Stimulated activated naive B cell treated with anti-CD40 and anti-IgM and Interleukin-4, amounts not matched to agents 10 μg/mL and 1 μg/mL and 100 μg/mL, for 72 hours (primary cell): ENCODE data around the gene QSOX2.
"Not testable (repeated sequence)": the region's sequence is repeated elsewhere in the genome, so short reads cannot be mapped to it uniquely, and the experiment has no call there.

Experiments used
- ATAC-seq, 2 donors: fragments of 150-1000 bp; cut with Tn5 transposase; replicated peaks; 2 replicates each; pipeline ENCODE4 v1.10.0; 2021; ENCODE audit warnings: moderate library complexity in 1 of 2
- DNase-seq: peaks from one replicate; pipeline ENCODE4 v3.0.0; 2021
- H3K27ac Mint-ChIP-seq: one replicate; pipeline ENCODE4 v1.8.0; 2022; ENCODE audit warnings: mild to moderate bottlenecking, mixed read lengths
- H3K27me3 Mint-ChIP-seq, 2 donors: one replicate each; pipeline ENCODE4 v1.8.0; 2022; ENCODE audit warnings: mixed read lengths in 2 of 2
- H3K36me3 Mint-ChIP-seq, 2 donors: one replicate each; pipeline ENCODE4 v1.8.0; 2022; ENCODE audit warnings: mixed read lengths in 2 of 2, mild to moderate bottlenecking in 1 of 2
- H3K4me1 Mint-ChIP-seq, 2 donors: one replicate each; pipeline ENCODE4 v1.8.0; 2022; ENCODE audit warnings: mixed read lengths in 2 of 2, mild to moderate bottlenecking in 1 of 2
- H3K4me3 Mint-ChIP-seq, 2 donors: one replicate each; pipeline ENCODE4 v1.8.0; 2022; ENCODE audit warnings: mild to moderate bottlenecking in 2 of 2, mixed read lengths in 2 of 2, moderate library complexity in 1 of 2
- H3K9me3 Mint-ChIP-seq, 2 donors: one replicate each; pipeline ENCODE4 v1.8.0; 2022; ENCODE audit warnings: mixed read lengths in 2 of 2, mild to moderate bottlenecking in 1 of 2

QSOX2 gene

DNA sequence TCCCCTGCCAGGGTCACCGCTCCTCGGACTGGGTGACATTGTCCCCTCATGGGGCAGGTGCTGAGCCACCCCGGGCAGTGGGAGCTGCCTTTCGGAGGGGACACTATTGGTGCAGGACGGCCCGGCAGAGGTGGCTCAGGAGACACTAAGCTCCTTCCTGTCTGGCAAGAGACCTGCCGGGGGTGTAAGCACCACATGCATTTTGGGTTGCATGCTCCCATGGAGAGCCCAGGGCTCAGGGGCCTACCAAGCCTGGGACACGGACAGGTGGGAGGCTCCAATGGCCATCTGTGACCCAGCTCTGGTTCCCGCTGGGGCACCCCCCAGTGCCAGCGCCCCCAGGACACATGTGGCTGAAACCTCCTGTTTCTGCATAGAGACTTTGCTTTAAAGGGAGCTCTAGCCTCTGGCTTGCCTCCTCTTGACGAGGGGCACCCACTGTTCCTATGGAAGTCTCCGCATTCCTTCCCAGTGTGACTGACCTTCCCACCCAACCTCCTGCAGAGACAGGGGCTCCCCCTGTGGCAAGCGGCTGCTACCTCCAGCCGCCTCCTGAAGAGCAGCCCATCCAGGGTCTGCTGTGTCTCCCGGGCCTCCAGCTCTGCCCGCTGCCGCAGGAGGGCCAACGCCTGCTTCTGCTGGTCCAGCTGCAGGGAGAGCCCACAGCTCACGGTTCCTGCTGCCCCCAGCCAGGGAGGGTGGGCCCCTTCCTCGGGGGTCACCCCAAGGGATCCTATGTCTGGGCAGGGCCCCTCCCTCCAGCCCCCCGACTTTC lies 30.2 kb upstream of the QSOX2 start:
- H3K36me3 Mint-ChIP-seq: no peaks in the 10 kb centered on the region
- no peak overlapping the region for H3K4me3 Mint-ChIP-seq
- H3K27me3 Mint-ChIP-seq: peaks cover 11 to 21% of the 10 kb centered on the region in 2 donors
- DNase-seq: no peak
- H3K27ac Mint-ChIP-seq: no peak overlapping the region
- no peak for ATAC-seq
- no peaks in the 10 kb centered on the region for H3K4me1 Mint-ChIP-seq
- no peaks in the 10 kb centered on the region for H3K9me3 Mint-ChIP-seq

DNA sequence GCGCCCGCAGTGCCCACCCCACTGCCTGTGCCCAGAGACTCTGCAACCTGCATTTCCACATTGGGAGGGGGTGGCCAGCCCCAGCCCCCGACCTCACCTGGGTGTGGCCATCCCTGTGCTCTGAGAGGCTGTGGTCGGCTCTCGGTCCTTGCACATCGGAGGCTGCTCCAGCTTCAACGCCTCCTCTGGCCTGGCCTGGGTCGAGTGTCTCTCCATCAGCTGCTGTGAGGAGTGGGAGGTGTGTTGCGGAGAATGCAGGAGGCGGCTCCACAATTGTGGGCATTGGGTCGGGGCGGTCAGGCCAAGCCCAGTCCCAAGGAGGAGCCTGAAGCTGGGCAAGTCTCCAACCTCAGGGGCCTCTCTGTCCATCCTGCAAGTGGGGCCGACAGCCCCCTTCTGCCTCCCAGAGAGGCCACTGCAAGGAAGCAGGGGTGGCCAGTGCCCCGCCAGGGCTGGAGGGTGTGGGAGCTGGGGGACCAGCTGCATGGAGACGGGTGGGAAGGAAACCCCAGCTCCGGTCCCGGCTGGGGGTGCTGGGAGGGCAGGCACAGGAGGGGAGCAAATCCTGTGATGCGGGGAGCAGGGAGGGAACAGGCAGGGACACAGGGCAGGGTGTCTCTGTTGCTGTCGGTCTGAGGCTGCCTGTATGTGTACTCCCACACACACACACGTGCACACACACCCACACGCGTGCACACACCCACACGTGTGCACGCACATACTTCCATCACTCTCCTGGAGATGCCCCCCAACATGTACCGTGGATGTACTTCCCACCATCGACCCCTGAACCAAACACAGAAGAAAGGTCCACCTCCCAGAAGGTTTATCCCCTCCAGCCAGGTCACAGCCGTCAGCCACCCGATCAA lies 29.4 kb upstream of the QSOX2 start:
- DNase-seq (no peak), ATAC-seq (no peak)
- Mint-ChIP-seq H3K4me3 (no peak overlapping the region), H3K9me3 (no peaks in the 10 kb centered on the region), H3K4me1 (peaks cover 0 to 3% of the 10 kb centered on the region in 2 donors), H3K27ac (no peak overlapping the region), H3K27me3 (peaks cover 11 to 21% of the 10 kb centered on the region in 2 donors), H3K36me3 (no peaks in the 10 kb centered on the region)

DNA sequence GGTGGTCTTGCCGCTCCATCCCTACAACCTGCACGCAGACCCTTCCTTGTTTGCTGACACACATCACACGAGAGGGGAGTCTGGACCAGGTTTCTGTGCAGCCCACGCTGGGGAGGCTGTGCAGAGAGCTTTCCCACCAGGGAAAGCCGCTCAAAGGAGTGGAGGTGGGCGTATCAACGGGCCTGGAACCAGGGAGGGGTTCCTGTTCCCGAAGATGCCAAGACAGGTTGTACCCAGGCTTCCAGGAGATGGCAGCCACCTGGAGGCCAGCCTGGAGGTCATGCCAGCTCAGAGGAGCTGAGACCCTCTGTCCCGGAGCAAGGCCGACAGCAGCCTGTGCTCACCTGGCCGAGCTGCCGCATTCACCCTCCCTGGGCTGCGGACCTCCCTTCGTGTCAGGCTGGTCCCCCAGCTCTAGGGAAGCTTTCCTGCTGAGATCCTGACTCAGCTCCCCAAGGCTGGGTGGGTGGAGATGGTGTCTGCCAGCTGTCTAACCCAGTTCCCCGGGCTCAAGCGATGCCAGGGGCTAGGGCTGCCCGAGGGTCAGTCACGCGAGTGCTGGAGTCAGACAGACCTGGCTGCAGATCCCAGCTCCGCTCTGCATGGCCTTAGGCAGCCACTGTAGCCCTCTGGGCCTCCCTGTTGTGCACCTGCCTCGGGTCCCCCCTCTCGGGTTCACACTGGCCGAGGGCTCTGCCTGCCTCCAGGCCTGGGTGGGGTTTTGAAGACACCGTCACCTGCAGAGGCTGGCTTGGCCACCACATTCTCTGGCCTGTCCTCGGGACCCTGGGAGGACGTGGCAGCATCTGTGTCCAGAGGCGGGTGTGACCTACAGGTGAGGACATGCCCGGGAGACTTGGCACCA lies 28.5 kb upstream of the QSOX2 start:
- no peaks in the 10 kb centered on the region for H3K36me3 Mint-ChIP-seq
- H3K4me1 Mint-ChIP-seq: peaks cover 0 to 3% of the 10 kb centered on the region in 2 donors
- H3K27me3 Mint-ChIP-seq: peaks cover 11 to 21% of the 10 kb centered on the region in 2 donors
- no peaks in the 10 kb centered on the region for H3K9me3 Mint-ChIP-seq
- H3K27ac Mint-ChIP-seq: no peak overlapping the region
- ATAC-seq (no peak), DNase-seq (no peak)
- no peak overlapping the region for H3K4me3 Mint-ChIP-seq

DNA sequence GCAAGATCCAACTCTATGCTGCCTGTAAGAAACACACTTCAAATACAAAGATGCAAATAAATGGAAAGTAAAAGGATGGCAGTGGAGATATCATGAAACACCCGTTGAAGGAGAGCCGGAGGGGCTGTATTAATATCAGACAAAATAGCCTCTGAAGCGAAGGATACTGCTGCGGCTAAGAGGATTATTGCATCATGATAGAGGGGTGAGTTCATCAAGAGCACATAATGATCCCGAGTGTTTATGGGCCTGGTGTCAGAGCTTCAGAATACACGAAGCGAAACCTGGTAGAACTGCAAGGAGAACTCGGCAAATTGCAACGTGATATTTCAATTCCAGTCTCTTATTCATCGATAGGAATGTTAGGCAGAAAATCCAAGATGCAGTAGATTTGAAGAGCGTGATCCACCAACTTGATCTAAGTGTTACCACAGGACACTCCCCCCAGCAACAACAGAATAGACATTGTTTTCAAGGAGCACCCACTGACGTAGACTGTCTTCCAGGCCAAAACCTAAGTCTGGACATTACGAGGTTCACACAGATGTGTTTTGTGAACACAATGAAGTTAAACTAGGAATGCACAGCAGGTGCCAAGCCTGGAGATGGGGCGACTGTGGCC lies 27.7 kb upstream of the QSOX2 start:
- DNase-seq (no peak), ATAC-seq (no peak)
- Mint-ChIP-seq H3K4me3 (no peak overlapping the region), H3K27ac (no peak overlapping the region), H3K27me3 (peaks cover 14 to 21% of the 10 kb centered on the region in 2 donors), H3K9me3 (no peaks in the 10 kb centered on the region), H3K4me1 (peaks cover 0 to 5% of the 10 kb centered on the region in 2 donors), H3K36me3 (no peaks in the 10 kb centered on the region)

DNA sequence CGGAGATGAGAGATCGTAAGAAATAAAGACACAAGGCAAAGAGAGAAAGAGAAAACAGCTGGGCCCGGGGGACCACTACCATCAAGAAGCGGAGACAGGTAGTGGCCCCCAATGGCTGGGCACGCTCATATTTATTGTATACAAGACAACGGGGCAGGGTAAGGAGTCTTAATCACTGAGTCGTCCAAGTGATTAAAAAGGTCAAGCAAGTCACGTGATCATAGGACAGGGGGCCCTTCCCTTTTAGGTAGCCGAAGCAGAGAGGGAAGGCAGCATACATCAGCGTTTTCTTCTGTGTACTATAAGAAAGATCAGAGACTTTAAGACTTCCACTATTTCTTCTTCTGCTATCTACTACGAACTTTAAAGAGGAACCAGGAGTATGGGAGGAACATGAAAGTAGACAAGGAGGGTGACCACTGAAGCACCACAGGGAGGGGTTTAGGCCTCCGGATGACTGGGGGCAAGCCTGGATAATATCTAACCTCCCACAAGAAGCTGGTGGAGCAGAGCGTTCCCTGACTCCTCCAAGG lies 24.6 kb upstream of the QSOX2 start:
- DNase-seq: no peak
- no peak overlapping the region for H3K4me3 Mint-ChIP-seq
- H3K27me3 Mint-ChIP-seq: peaks cover 4 to 6% of the 10 kb centered on the region in 2 donors
- H3K36me3 Mint-ChIP-seq: no peaks in the 10 kb centered on the region
- no peaks in the 10 kb centered on the region for H3K9me3 Mint-ChIP-seq
- peaks cover 8 to 14% of the 10 kb centered on the region in 2 donors for H3K4me1 Mint-ChIP-seq
- no peak for ATAC-seq
- no peak overlapping the region for H3K27ac Mint-ChIP-seq

DNA sequence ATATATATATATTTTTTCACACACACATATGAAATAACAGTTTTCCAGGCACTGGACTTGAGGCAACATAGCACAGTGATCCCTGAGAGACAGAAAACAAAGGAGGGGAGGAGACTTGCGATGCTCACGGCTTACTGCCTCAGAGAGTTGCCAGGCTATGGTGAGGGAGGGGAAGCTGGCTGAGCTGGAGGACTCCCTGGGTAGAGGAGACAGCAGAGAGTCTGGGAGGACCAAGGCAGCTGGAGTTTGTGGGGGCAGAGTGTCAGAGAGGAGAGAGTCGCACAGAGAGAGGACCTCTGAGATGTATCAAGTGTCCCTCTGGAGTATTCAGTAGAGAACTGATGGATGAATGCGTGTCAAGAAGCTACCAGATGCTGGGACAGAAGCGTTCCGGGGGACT lies 23.1 kb upstream of the QSOX2 start:
- peaks cover 0 to 3% of the 10 kb centered on the region in 2 donors for H3K27me3 Mint-ChIP-seq
- no peak overlapping the region for H3K27ac Mint-ChIP-seq
- no peaks in the 10 kb centered on the region for H3K9me3 Mint-ChIP-seq
- peaks cover 8 to 14% of the 10 kb centered on the region in 2 donors for H3K4me1 Mint-ChIP-seq
- DNase-seq: no peak
- H3K36me3 Mint-ChIP-seq: no peaks in the 10 kb centered on the region
- no peak overlapping the region for H3K4me3 Mint-ChIP-seq
- ATAC-seq: no peak

DNA sequence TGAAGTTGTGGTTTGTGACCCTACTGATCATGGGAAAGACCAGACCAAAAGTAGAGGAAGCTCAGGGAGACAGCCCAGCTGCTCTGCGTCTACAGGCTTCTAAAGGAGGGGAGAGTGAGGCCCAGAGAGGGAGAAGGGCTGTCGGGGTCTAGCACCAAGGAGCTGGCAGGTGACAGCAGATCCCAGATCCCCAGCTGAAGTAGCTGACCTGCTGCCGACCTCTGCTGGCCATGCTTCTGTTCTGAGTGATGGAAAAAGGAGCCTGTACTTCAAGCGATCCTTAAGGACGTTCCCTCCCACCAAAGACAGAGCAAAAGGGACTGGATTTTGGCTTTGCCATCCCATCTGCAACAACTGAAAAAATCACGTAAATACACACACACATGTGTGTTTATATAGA lies 22.7 kb upstream of the QSOX2 start:
- peaks cover 0 to 3% of the 10 kb centered on the region in 2 donors for H3K27me3 Mint-ChIP-seq
- no peaks in the 10 kb centered on the region for H3K9me3 Mint-ChIP-seq
- ATAC-seq (no peak), DNase-seq (no peak)
- H3K4me3 Mint-ChIP-seq: peak overlapping the region; percentile 79 to 85
- H3K27ac Mint-ChIP-seq: no peak overlapping the region
- no peaks in the 10 kb centered on the region for H3K36me3 Mint-ChIP-seq
- H3K4me1 Mint-ChIP-seq: peaks cover 8 to 14% of the 10 kb centered on the region in 2 donors

DNA sequence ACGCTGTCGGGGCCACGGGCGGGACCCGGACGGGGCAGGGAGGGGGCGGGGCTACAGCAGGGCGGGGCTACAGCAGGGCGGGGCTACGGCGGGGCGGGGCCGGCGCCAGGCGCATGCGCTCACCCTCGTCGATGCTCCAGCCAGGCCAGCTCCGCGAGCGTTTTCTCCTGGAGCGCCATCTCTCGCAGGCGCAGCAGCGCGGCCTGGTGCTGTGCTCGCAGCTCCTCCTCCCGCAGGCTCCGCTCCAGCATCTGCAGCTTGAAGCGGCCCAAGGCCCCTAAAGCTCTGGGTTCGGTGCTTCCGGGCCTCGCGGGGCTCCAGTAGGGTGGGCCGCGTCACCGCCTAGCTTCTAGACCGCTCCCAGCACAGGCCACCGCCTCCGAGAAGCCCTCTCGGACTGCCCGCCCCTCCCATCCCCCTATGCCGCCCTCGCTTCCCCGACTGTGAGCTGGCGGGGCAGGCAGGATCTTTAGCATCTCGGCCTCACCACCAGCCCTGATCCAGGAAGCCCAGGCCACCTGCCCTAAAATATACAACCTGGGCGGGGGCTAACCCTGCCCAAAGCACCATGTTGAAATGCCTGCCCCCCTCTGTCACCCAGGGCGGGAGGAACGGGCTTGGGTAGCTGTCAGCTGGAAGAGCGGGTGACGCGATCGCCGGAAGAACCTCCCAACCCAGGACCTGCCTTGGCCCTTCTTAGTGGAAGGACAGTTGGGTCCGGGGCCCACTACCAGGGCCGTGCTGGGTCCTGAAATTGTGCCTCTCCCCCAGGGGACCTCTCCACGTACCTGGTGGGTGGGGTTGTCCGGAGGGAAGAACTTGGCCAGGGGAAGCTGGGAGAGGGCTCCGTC lies 21.9 kb upstream of the QSOX2 start:
- Mint-ChIP-seq H3K4me3 (peak overlapping the region; percentile 81 to 85), H3K27me3 (peaks cover 0 to 3% of the 10 kb centered on the region in 2 donors), H3K9me3 (no peaks in the 10 kb centered on the region), H3K36me3 (no peaks in the 10 kb centered on the region), H3K4me1 (peaks cover 8 to 14% of the 10 kb centered on the region in 2 donors), H3K27ac (peak overlapping the region; percentile 86)
- ATAC-seq (peak; percentile 95 to 98), DNase-seq (peak; percentile 76)

DNA sequence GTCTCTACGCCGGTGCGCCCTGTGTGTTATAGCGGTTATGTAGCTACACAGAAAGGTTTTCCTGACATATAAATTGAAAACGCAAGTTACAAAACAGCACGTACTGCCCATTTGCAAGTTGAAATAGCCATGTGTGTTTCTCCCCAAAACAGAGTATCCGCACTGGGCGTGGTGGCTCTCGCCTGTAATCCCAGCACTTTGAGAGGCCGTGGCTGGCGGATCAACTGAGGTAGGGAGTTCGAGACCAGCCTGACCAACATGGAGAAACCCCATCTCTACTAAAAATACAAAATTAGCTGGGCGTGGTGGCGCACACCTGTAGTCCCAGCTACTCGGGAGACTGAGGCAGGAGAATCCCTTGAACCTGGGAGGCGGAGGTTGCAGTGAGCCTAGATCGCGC lies 21.0 kb upstream of the QSOX2 start:
- ATAC-seq, H3K27ac Mint-ChIP-seq, H3K27me3 Mint-ChIP-seq, H3K36me3 Mint-ChIP-seq, DNase-seq, H3K9me3 Mint-ChIP-seq: not testable (repeated sequence)
- Mint-ChIP-seq H3K4me1 (peaks cover 8 to 14% of the 10 kb centered on the region in 2 donors), H3K4me3 (peak overlapping the region; percentile 81 to 85)

DNA sequence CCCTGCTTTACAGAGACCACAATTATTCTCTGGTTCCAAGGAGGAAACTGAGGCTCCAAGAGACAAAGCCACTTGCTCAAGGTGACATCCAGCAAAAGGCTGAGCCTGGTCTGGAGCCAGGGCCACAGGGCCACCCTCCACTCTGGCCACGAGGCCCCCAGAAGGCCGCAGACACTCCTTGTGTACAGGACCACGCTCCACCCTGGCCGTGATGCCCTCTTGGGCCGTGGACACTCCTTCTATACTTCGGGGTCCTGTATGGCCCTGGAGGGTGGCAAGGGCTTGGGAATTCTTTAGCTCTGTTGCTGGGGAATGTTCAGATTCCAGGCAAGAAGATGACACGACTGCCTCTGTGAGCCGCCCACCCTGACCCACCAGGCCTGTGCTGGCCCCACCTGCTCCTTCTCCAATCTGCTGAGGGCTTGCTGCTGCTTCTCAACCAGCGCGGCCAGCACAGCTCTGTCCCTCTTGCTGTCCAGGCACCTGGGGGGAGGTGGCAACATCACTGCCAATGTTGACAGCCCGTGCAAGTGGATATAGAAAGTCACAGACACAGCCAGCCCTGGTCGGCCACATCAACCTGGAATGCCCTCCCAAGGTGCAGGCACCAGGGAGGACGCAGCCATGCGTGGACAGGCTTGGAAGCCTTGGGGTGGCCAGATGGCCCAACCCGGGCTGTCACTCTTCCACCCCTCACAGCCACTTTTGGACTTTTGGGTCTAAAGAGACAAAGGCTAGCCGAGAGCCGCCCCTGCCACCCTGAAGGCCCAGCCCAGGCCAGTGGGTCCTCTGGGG lies 20.1 kb upstream of the QSOX2 start:
- H3K4me1 Mint-ChIP-seq: peaks cover 8 to 14% of the 10 kb centered on the region in 2 donors
- no peak overlapping the region for H3K4me3 Mint-ChIP-seq
- ATAC-seq: no peak
- no peaks in the 10 kb centered on the region for H3K9me3 Mint-ChIP-seq
- no peak for DNase-seq
- no peak overlapping the region for H3K27ac Mint-ChIP-seq
- peaks cover 0 to 3% of the 10 kb centered on the region in 2 donors for H3K27me3 Mint-ChIP-seq
- H3K36me3 Mint-ChIP-seq: no peaks in the 10 kb centered on the region

DNA sequence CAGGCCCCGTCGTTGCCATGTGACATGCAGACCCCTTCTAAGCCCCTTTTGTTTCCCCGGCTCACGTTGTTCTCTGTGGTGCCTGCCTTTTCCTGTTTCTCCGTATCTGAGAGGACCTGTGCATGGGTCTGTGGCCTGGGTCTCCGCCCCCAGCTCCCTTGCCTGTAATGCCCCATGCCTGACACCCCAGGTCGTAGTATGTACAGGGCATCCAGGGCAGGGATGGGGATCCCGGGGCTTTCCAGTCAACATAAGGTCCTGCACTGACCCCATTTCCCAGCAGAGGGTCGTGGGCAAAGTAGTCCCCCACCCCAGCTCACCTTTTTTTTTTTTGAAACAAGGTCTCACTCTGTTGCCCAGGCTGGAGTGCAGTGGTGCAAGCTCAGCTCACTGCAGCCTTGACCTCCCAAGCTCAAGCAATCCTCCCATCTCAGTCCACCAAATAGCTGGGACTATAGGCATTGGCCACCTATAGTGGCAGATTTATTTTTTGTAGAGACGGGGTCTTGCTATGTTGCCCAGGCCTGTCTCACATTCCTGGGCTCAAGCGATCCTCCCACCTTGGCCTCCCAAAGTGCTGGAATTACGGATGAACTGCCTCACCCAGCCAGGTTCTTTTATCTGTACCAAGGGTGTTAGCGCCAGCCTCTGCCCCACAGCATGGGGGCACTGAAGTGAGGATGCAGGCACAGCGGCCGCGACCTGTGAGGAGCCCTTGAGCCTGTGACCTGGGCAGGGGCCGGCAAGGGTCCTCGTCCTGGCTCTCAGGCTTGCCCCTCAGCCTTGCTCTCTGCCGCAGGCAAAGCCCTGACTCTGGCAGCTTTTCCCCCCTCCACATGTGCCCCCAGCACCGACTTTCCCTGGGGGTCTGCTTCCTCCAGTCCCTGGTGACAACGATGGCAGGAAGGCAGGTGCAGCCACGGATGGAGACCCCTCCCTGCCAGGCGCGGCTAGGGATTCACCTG lies 19.1 kb upstream of the QSOX2 start:
- no peak for DNase-seq
- no peak overlapping the region for H3K4me3 Mint-ChIP-seq
- H3K4me1 Mint-ChIP-seq: peaks cover 5 to 14% of the 10 kb centered on the region in 2 donors
- H3K27ac Mint-ChIP-seq: peak overlapping the region; percentile 51
- H3K9me3 Mint-ChIP-seq: no peaks in the 10 kb centered on the region
- no peak for ATAC-seq
- peaks cover 5 to 7% of the 10 kb centered on the region in 2 donors for H3K27me3 Mint-ChIP-seq
- no peaks in the 10 kb centered on the region for H3K36me3 Mint-ChIP-seq
